IPS DF 6.9 (cell line): ENCODE measurements around the gene AQP1.

Experiments used
- DNase-seq: peaks from one replicate; pipeline ENCODE4 v3.0.0-alpha.2; 2013; ENCODE audit warnings: low read depth, low spot score
- H3K27ac ChIP-seq: one replicate; pipeline ENCODE4 v1.5.1; 2013; ENCODE audit warnings: low read length, control low read depth
- H3K27me3 ChIP-seq: 2 replicates; pipeline ENCODE4 v1.6.1; 2013; ENCODE audit warnings: mild to moderate bottlenecking, low read length; ENCODE audit not compliant: control insufficient read depth, insufficient read depth
- H3K36me3 ChIP-seq: 2 replicates; pipeline ENCODE4 v1.6.1; 2013; ENCODE audit warnings: low read length; ENCODE audit not compliant: control insufficient read depth, insufficient read depth
- H3K4me1 ChIP-seq: 2 replicates; pipeline ENCODE4 v1.6.1; 2013; ENCODE audit warnings: low read length; ENCODE audit not compliant: control insufficient read depth, insufficient read depth
- H3K4me3 ChIP-seq: 2 replicates; pipeline ENCODE4 v1.5.1; 2013; ENCODE audit warnings: mild to moderate bottlenecking, low read length
- H3K9me3 ChIP-seq: 2 replicates; pipeline ENCODE4 v1.6.1; 2013; ENCODE audit warnings: low read length, inconsistent platforms; ENCODE audit not compliant: control insufficient read depth, insufficient read depth
- WGBS: extraction: QIAGEN DNeasy Blood & Tissue Kit; methylation state at CpG from one replicate; pipeline ENCODE4 v1.1.7; 2013; ENCODE audit warnings: mixed read lengths, missing lambda C conversion rate; ENCODE audit not compliant: insufficient read length, insufficient coverage; 5-methylcytosine and 5-hydroxymethylcytosine counted together

Gene AQP1

GRCh38 chr7:30912731-30912985 lies 1.0 kb downstream of the AQP1 start:
- no peaks in the 10 kb centered on the region for H3K36me3 ChIP-seq
- no peaks in the 10 kb centered on the region for H3K9me3 ChIP-seq
- H3K4me1 ChIP-seq, result peaks cover 1% of the 10 kb centered on the region; the same call in 1 of the 2 replicates
- no peak overlapping the region for H3K4me3 ChIP-seq
- WGBS, result no CpG with 5 or more reads among the region's 2 CpGs
- no peak for DNase-seq
- H3K27ac ChIP-seq, result no peak overlapping the region
- H3K27me3 ChIP-seq, result no peaks in the 10 kb centered on the region

- no peak for DNase-seq
- no peaks in the 10 kb centered on the region; the same call in 1 of the 2 replicates for H3K4me1 ChIP-seq
- no peaks in the 10 kb centered on the region for H3K9me3 ChIP-seq
- WGBS, result no CpG with 5 or more reads among the region's 17 CpGs
- H3K27me3 ChIP-seq, result no peaks in the 10 kb centered on the region
- no peak overlapping the region for H3K27ac ChIP-seq
- H3K4me3 ChIP-seq, result no peak overlapping the region
- no peaks in the 10 kb centered on the region for H3K36me3 ChIP-seq
Observed at GRCh38 chr7:30912986-30913811, 1.5 kb downstream of the AQP1 start.

GRCh38 chr7:30913821-30914515 lies 2.3 kb downstream of the AQP1 start:
- Histone ChIP-seq H3K27me3 (no peaks in the 10 kb centered on the region), H3K27ac (no peak overlapping the region), H3K4me1 (no peaks in the 10 kb centered on the region; the same call in 1 of the 2 replicates), H3K36me3 (no peaks in the 10 kb centered on the region), H3K9me3 (no peaks in the 10 kb centered on the region), H3K4me3 (no peak overlapping the region)
- DNase-seq, result no peak
- WGBS, result no CpG with 5 or more reads among the region's 16 CpGs

- DNase-seq, result no peak
- Histone ChIP-seq H3K4me1 (no peaks in the 10 kb centered on the region; the same call in 1 of the 2 replicates), H3K36me3 (no peaks in the 10 kb centered on the region), H3K4me3 (no peak overlapping the region), H3K27me3 (no peaks in the 10 kb centered on the region), H3K9me3 (no peaks in the 10 kb centered on the region), H3K27ac (no peak overlapping the region)
- no CpG with 5 or more reads among the region's 4 CpGs for WGBS
Observed at GRCh38 chr7:30914596-30914995, 2.9 kb downstream of the AQP1 start.

- Histone ChIP-seq H3K4me1 (no peaks in the 10 kb centered on the region; the same call in 1 of the 2 replicates), H3K27ac (no peak overlapping the region), H3K4me3 (no peak overlapping the region), H3K36me3 (no peaks in the 10 kb centered on the region), H3K9me3 (no peaks in the 10 kb centered on the region), H3K27me3 (no peaks in the 10 kb centered on the region)
- no peak for DNase-seq
- no CpG with 5 or more reads among the region's 11 CpGs for WGBS
Observed at GRCh38 chr7:30915005-30915601, 3.5 kb downstream of the AQP1 start.

- Histone ChIP-seq H3K27ac (no peak overlapping the region), H3K36me3 (no peaks in the 10 kb centered on the region), H3K4me3 (no peak overlapping the region), H3K4me1 (no peaks in the 10 kb centered on the region; the same call in 1 of the 2 replicates), H3K9me3 (no peaks in the 10 kb centered on the region), H3K27me3 (no peaks in the 10 kb centered on the region)
- no CpG with 5 or more reads among the region's 6 CpGs for WGBS
- DNase-seq, result no peak
Observed at GRCh38 chr7:30915751-30916150, 4.1 kb downstream of the AQP1 start.

- Histone ChIP-seq H3K36me3 (no peaks in the 10 kb centered on the region), H3K4me3 (no peak overlapping the region), H3K27ac (no peak overlapping the region), H3K9me3 (no peaks in the 10 kb centered on the region), H3K27me3 (no peaks in the 10 kb centered on the region), H3K4me1 (no peaks in the 10 kb centered on the region; the same call in 1 of the 2 replicates)
- DNase-seq, result no peak
- WGBS, result no CpG with 5 or more reads among the region's 3 CpGs
Observed at GRCh38 chr7:30916255-30916654, 4.6 kb downstream of the AQP1 start.

GRCh38 chr7:30916767-30917166 lies 5.1 kb downstream of the AQP1 start:
- H3K9me3 ChIP-seq, result no peaks in the 10 kb centered on the region
- no peaks in the 10 kb centered on the region for H3K36me3 ChIP-seq
- H3K27me3 ChIP-seq, result no peaks in the 10 kb centered on the region
- WGBS, result no CpG with 5 or more reads among the region's 7 CpGs
- no peak for DNase-seq
- no peaks in the 10 kb centered on the region; the same call in 1 of the 2 replicates for H3K4me1 ChIP-seq
- H3K27ac ChIP-seq, result no peak overlapping the region
- no peak overlapping the region for H3K4me3 ChIP-seq

GRCh38 chr7:30917216-30917893 lies 5.7 kb downstream of the AQP1 start:
- DNase-seq, result no peak
- Histone ChIP-seq H3K9me3 (no peaks in the 10 kb centered on the region), H3K4me1 (no peaks in the 10 kb centered on the region; the same call in 1 of the 2 replicates), H3K4me3 (no peak overlapping the region), H3K36me3 (no peaks in the 10 kb centered on the region), H3K27me3 (no peaks in the 10 kb centered on the region), H3K27ac (no peak overlapping the region)
- no CpG with 5 or more reads among the region's 4 CpGs for WGBS

- H3K27me3 ChIP-seq, result no peaks in the 10 kb centered on the region
- no peaks in the 10 kb centered on the region; the same call in 1 of the 2 replicates for H3K4me1 ChIP-seq
- no peaks in the 10 kb centered on the region for H3K9me3 ChIP-seq
- no CpG with 5 or more reads among the region's 4 CpGs for WGBS
- H3K27ac ChIP-seq, result no peak overlapping the region
- DNase-seq, result no peak
- no peaks in the 10 kb centered on the region for H3K36me3 ChIP-seq
- H3K4me3 ChIP-seq, result no peak overlapping the region
Observed at GRCh38 chr7:30918676-30919075, 7.0 kb downstream of the AQP1 start.
